RPMI7951 (cell line): Measurements from ENCODE around the gene TLR9. TPM values are rescaled to one million over a fixed set of nuclear protein-coding genes. Genes with fewer than 3 reads are reported as not detected.

Source experiments
- DNase-seq: peaks from one replicate; pipeline ENCODE4 v3.0.0-alpha.2; 2012; ENCODE audit warnings: low read depth
- total RNA-seq: library from RNA; depleted of rRNA; stranded (reverse); fragments of >200 nt; shearing (Covaris generic); gene quantifications from 2 replicates; pipeline ENCODE4 v1.2.3, GENCODE V29; 2014

TLR9 gene
- total RNA-seq, 1 experiment from 2014 or later = not detected

DNA sequence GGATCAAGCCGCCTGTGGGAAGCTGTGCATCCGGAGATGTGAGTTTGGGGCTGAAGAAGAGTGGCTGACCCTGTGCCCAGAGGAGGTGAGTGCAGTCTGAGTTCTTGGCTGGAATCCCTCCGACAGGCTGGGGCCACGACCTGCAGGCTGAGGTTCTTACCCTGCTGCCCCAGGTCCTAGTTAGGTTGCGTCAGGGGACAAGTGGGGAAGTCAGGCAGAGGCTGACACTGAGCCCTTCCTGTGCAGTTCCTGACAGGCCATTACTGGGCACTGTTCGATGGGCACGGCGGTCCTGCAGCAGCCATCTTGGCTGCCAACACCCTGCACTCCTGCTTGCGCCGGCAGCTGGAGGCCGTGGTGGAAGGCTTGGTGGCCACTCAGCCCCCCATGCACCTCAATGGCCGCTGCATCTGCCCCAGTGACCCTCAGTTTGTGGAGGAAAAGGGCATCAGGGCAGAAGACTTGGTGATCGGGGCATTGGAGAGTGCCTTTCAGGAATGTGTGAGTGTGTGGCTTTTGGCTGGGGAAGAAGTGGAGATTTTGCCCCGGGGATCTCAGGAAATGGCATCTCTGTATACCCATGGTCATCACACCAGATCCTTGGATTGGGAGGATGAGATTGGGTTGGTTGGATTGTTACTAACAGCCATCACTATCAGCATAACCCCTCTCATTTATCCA lies 21.4 kb upstream of the TLR9 start:
- DNase-seq = no peak

- no peak for DNase-seq
Measured at GRCh38 chr3:52246264-52246620, 20.8 kb upstream of the TLR9 start.

DNA sequence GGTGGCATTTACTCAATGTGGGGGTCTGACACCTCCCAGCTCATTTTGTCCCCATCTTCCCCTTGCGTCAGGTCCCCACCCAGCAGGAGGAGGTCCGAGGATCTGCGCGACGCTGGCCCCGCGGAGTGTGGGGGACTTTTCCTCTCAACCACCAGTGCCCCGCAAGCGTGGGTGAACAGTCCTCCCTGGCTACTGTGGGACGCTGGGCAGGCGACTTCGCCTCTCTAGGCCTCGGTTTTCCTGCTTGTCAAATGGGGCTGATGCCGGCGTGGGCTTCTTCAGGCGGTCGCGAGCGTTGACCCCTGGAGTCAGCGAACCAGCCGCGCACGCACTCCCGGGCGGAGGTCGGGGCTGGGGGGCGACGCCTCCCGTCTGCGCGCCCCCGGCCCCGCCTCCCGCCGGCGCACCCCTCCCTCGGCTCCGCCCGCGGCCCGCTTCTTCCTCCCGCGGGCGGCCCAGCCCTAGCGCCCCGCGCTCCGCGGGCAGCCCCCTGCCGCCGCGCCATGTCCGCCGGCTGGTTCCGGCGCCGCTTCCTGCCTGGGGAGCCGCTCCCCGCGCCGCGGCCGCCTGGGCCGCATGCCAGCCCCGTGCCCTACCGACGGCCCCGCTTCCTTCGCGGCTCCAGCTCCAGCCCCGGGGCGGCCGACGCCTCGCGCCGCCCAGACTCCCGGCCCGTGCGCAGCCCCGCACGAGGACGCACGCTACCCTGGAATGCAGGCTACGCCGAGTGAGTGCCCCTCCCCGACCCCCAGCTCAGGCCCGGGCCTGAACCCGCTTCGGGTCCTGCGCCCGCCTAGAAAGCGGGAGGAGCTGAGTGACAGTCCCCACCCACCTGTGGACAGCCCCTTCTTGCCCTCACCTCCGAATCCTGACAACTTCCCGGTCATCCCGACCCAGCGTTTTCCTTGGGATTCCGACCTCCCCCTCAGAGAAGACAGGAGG lies 20.1 kb upstream of the TLR9 start, which contains the start of gene PPM1M:
Gene PPM1M, plus strand, starts transcription at position 438 of the 942 bp plus-strand sequence. Its CDS starts 66 bp downstream, at position 504.
- peak; percentile 73 for DNase-seq

DNA sequence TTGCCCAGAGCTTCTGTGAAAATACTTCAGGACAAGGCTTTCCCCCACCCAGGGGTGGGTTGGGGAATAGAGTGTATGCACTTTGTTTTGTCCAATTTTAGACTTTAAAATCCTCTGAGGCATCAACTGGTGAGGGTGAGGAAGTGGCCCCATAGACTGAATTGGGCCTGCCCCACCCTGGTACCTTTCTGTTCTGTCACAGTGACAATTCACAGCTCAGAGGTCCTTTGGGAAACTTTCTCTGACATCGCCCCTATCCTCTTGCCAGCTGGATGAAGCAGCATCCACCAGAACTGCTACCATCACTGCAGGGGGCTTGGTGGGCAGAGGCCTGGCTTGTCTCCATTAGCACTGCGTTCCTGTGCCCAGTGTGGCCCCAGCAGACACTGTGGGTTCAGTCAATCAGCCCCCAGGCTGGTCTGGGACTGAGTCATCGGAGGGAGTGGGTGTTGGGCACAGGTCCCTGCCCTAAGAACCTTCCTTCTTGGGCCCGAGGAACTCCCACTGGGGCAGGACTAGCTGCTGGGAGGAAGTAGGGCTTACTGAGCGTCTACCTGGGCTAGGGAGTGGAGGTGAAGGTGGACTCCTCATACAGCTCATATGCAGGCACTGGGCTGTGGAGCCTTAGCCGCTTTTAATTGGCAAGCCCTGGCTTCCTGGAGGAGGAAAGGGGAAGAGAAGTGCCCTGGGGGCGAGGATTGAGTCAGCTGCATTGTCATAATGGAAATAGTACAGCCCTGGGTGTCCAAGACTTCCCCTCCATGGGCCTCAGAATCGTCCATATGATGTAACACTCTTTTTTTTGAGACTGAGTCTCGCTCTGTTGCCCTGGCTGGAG lies 18.6 kb upstream of the TLR9 start:
- DNase-seq = peak; percentile 94

GRCh38 chr3:52242039-52242438 lies 16.6 kb upstream of the TLR9 start:
- no peak for DNase-seq

DNA sequence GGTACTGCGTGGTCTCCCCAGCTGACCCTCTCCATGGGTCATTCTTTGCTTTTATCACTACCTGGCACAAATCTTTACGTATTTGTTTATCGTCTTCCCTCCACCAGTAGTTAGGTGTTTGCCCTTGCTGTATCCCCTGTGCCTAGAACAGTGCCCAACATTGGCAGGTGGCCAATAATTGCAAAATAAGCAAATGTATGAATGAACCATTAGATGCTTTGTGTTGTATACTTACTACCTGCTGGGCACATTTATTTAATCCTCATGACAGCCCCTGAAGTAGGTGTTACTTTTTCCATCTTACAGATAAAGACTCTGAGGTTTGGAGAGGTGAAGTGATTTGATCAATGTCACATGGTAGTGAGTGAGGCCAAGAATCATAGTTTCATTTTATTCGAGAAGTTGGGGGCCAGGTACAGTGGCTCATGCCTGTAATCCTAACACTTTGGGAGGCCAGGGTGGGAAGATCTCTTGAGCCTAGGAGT lies 15.5 kb upstream of the TLR9 start:
- DNase-seq = no peak

DNA sequence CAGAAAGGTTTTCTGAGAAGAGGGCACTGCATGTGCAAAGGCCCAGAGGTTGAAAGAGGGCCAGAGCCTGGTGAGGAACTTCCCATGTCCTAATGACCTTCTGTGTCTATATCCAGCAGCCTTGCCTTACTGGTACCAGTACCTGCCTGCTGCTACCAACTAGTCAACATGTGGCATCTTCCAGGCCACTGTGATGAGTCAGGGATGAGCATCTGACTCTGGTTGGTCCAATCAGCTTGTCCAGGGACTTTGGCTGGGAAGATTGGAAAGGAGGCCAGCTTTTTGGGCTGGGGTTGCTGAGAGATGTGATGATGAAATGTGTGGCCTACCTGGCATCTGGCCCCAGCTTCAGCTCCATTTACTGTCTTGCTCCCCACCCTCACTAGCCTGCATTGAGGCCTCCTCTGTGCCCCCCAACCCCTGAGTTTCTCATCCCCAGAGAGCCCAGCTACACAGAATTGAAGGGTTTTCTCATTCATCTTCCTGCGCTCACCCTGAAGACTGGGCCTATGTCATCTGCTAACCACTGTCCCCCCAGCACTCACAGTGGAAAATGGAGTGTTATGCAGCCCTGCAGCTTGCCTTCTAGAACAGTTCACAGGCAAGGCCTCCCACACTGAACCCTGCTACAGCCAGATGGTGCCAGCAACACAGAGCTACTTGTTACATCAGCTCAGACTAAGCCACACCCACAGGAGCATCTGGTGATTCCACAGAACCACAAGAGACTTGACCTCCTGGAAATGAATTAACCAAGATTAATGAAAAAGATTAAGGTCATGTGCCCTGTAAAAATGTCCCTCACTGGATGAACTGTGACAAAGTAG lies 14.8 kb upstream of the TLR9 start:
- DNase-seq = peak; percentile 94

- DNase-seq = peak; percentile 80
Measured at GRCh38 chr3:52238761-52239701, 13.6 kb upstream of the TLR9 start, which contains the start of gene TWF2. Gene TWF2, minus strand, starts transcription at chr3:52239158. Its CDS starts 142 bp downstream, at chr3:52239016.

DNA sequence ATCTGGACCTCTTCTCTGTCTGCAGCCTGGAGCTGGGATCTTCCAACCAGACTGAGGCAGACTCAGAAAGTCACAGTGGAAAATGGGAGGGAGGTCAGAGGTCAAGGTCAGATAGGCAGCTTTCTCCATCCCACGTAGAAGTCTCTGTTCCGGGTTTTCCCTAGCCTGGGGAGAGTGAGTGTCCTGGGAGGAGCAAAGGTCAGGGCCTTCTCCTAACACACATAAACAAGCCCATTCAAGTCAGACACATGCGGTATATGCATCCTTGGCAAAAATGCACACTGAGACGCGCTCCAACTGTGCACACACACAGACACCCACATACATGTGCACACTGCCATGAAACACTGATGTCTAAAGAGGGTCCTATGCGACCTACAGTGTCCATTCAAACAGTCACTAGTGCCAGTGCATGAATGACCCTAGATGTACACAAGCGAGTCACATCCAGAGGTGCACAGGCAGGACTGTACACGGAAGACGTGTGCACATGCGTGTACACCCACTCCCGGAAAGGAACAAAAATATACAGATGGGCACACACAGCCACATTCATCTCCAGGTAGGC lies 12.8 kb upstream of the TLR9 start:
- DNase-seq = no peak

GRCh38 chr3:52237657-52238172 lies 12.3 kb upstream of the TLR9 start:
- DNase-seq = peak; percentile 98

- no peak for DNase-seq
Measured at GRCh38 chr3:52237006-52237656, 11.7 kb upstream of the TLR9 start.

GRCh38 chr3:52236424-52236886 lies 11.0 kb upstream of the TLR9 start:
- peak; percentile 36 for DNase-seq

DNA sequence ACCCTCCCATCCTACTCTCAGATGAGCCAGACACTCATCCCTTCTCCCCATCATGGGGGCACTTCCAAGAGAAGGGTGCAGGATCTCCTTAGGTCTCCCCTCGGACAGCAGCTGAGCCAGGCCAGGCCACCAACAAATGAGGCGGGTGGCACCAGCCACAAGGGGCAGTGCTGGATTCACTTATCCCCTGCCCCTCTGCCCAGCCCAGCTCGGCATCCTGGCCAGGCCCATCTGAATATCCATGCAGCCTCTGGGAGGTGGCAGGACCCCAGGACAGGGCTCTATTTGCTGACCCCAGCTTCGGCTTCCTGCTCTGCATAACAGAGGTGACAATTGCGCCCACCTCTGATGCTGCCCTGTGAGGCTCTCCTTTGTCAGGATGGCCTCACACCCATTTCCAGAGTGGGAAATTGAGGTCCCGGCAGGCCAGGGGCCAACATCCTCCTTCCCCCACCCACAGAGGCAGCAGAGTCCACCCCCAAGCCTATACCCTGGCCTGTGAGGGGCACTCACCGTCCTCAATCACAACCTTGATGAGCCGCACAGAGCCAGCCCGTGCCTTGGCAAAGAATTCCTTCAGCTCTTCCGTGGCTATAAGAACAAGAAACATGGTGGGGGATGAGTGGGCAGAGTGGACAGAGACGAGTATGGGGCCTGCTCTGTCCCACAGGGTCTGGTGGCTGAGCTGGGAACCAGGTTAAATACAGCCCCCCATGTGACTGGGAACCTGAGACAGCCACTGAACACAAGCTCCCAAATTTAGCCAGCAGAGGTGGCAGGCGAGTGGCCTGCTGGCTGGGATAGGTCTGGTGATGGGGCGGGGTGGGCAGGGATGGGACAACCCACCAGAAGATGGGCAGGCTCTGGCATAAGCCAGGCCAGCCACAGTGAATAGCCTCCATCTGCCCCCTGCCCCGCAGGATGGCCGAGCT lies 9.3 kb upstream of the TLR9 start:
- DNase-seq = no peak

GRCh38 chr3:52233968-52234367 lies 8.5 kb upstream of the TLR9 start:
- no peak for DNase-seq

GRCh38 chr3:52233108-52233591 lies 7.7 kb upstream of the TLR9 start:
- no peak for DNase-seq

DNA sequence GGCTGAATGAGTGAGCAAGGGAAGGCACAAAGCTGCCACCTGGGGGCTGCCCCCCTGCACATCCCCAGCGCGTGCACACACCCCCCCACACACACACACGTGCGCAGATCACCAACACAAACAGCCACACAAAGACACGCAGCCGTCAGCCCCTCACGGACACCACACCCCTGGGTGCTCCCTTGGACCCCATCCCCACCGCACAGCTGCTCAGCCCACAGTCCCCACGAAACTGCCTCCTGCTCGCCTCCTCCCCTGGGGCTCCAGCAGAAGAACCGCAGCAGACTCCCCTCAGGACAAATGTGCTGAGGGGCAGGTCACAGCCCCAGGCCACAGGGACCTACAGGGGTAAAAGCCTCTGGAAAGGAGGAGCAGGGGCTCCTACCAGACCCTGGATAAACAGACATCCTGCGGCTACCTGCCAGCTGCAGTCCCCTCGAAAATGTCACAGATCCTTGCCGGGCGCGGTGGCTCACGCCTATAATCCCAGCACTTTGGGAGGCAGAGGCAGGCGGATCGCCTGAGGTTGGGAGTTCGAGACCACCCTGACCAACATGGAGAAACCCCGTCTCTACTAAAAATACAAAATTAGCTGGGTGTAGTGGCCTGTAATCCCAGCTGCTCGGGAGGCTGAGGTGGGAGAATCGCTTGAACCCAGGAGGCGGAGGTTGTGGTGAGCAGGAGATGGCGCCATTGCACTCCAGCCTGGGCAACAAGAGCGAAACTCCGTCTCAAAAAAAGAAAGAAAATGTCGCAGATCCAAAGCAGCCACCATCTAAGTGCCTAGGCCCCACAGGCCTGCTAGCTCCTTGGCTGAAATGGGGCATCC lies 7.0 kb upstream of the TLR9 start:
- no peak for DNase-seq
